Trophoblast cell (in vitro differentiated cells and primary cell): ENCODE results near the gene PKNOX1.

Source experiments
- DNase-seq, 2 donors: peaks; one replicate each; pipeline ENCODE4 v3.0.0-alpha.2; 2016
- H2AFZ ChIP-seq: 2 replicates; pipeline ENCODE4 v1.6.1; 2013; ENCODE audit warnings: low read length, moderate library complexity, mild to moderate bottlenecking; ENCODE audit not compliant: insufficient read depth, poor library complexity
- H2AK5ac ChIP-seq: 2 replicates; pipeline ENCODE4 v1.6.1; 2013; ENCODE audit warnings: mild to moderate bottlenecking, low read length
- H2BK120ac ChIP-seq: 2 replicates; pipeline ENCODE4 v1.6.1; 2013; ENCODE audit warnings: low read length, mild to moderate bottlenecking, moderate library complexity; ENCODE audit not compliant: insufficient read depth, poor library complexity
- H2BK12ac ChIP-seq: 2 replicates; pipeline ENCODE4 v1.6.1; 2013; ENCODE audit warnings: mild to moderate bottlenecking, low read length, moderate library complexity
- H2BK5ac ChIP-seq: 2 replicates; pipeline ENCODE4 v1.6.1; 2013; ENCODE audit warnings: low read length, low read depth, moderate library complexity, mild to moderate bottlenecking; ENCODE audit not compliant: poor library complexity
- H3K14ac ChIP-seq: 2 replicates; pipeline ENCODE4 v1.6.1; 2013; ENCODE audit warnings: mild to moderate bottlenecking, low read length
- H3K18ac ChIP-seq: 2 replicates; pipeline ENCODE4 v1.6.1; 2013; ENCODE audit warnings: mild to moderate bottlenecking, low read length
- H3K23ac ChIP-seq: 2 replicates; pipeline ENCODE4 v1.6.1; 2013; ENCODE audit warnings: low read length
- H3K27ac ChIP-seq: 2 replicates; pipeline ENCODE4 v1.5.1; 2013; ENCODE audit warnings: low read depth, mild to moderate bottlenecking, inconsistent platforms, low read length, moderate library complexity
- H3K27me3 ChIP-seq: 2 replicates; pipeline ENCODE4 v1.6.1; 2013; ENCODE audit warnings: inconsistent platforms, mild to moderate bottlenecking, low read length, moderate library complexity; ENCODE audit not compliant: insufficient read depth
- H3K36me3 ChIP-seq, 2 experiments: 1 replicate in 1 of 2; 2 replicates in 1 of 2; pipeline ENCODE4 v1.6.1; 2013; ENCODE audit warnings: low read length in 2 of 2, mild to moderate bottlenecking in 2 of 2, moderate library complexity in 1 of 2; ENCODE audit not compliant: insufficient read depth in 2 of 2, control insufficient read depth in 1 of 2
- H3K4ac ChIP-seq: 2 replicates; pipeline ENCODE4 v1.6.1; 2013; ENCODE audit warnings: low read depth, mild to moderate bottlenecking, low read length, moderate library complexity
- H3K4me1 ChIP-seq, 2 experiments: 1 replicate in 1 of 2; 2 replicates in 1 of 2; pipeline ENCODE4 v1.6.1; 2013; ENCODE audit warnings: low read length in 2 of 2, mild to moderate bottlenecking in 2 of 2, moderate library complexity in 1 of 2; ENCODE audit not compliant: insufficient read depth in 2 of 2, control insufficient read depth in 1 of 2
- H3K4me2 ChIP-seq: 2 replicates; pipeline ENCODE4 v1.6.1; 2013; ENCODE audit warnings: inconsistent platforms, mild to moderate bottlenecking, low read length, moderate library complexity
- H3K4me3 ChIP-seq: 2 replicates; pipeline ENCODE4 v1.5.1; 2013; ENCODE audit warnings: mild to moderate bottlenecking, low read depth, low read length, inconsistent platforms
- H3K79me1 ChIP-seq: one replicate; pipeline ENCODE4 v1.6.1; 2013; ENCODE audit warnings: low read length
- H3K79me2 ChIP-seq: 2 replicates; pipeline ENCODE4 v1.6.1; 2013; ENCODE audit warnings: low read length, mild to moderate bottlenecking; ENCODE audit not compliant: control insufficient read depth, insufficient read depth, poor library complexity
- H3K9ac ChIP-seq: 2 replicates; pipeline ENCODE4 v1.6.1; 2013; ENCODE audit warnings: mild to moderate bottlenecking, low read length
- H3K9me3 ChIP-seq: 2 replicates; pipeline ENCODE4 v1.6.1; 2013; ENCODE audit warnings: low read depth, mild to moderate bottlenecking, control low read depth, inconsistent platforms, low read length; ENCODE audit not compliant: insufficient read depth
- H4K12ac ChIP-seq: 2 replicates; pipeline ENCODE4 v1.6.1; 2013; ENCODE audit warnings: low read depth, mild to moderate bottlenecking, low read length, moderate library complexity
- H4K8ac ChIP-seq: 2 replicates; pipeline ENCODE4 v1.6.1; 2013; ENCODE audit warnings: low read depth, mild to moderate bottlenecking, low read length, moderate library complexity
- H4K91ac ChIP-seq: one replicate; pipeline ENCODE4 v1.6.1; 2013; ENCODE audit warnings: low read depth, mild to moderate bottlenecking, low read length, moderate library complexity
- WGBS: extraction: QIAGEN DNeasy Blood & Tissue Kit; methylation state at CpG from one replicate; pipeline ENCODE4 v1.1.7; 2013; ENCODE audit warnings: missing lambda C conversion rate; ENCODE audit not compliant: insufficient read length, insufficient coverage; ENCODE audit errors: extremely low coverage; 5-methylcytosine and 5-hydroxymethylcytosine counted together

Gene PKNOX1

DNA sequence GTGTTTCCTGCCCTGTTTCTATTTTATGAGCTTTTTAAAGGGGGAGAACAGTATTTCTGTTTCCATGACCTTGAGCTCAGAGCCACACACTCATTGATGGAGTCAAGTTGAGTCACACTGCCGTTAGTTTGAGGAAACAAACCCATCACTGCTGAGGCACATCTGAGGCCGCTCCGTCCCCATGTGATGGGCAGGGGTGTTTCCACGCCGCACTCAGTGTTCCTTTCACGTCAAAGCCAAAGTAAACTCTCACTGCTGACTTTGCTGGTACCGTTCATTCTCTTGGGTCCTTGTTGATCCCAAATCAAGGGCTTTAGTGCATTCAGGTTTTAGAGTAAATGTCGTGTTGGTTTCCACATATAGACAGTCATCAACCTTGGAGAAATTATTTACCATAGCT, 48.8 kb downstream of the PKNOX1 start:
- H3K27ac ChIP-seq: no peak overlapping the region
- no peak overlapping the region for H4K91ac ChIP-seq
- H3K79me1 ChIP-seq: no peaks in the 10 kb centered on the region
- WGBS: no CpG with 5 or more reads among the region's 8 CpGs
- DNase-seq: no peak
- no peak overlapping the region for H2BK12ac ChIP-seq
- H3K4me3 ChIP-seq: no peak overlapping the region
- no peak overlapping the region for H2BK120ac ChIP-seq
- H2AK5ac ChIP-seq: no peak overlapping the region
- H2AFZ ChIP-seq: no peak overlapping the region
- H3K79me2 ChIP-seq: no peaks in the 10 kb centered on the region
- no peak overlapping the region for H3K14ac ChIP-seq
- H3K4me2 ChIP-seq: no peak overlapping the region
- H3K4ac ChIP-seq: no peak overlapping the region
- H3K36me3 ChIP-seq: peaks cover 49 to 64% of the 10 kb centered on the region in 2 experiments
- H2BK5ac ChIP-seq: no peak overlapping the region
- no peak overlapping the region for H4K8ac ChIP-seq
- peaks cover 4% of the 10 kb centered on the region in 2 experiments for H3K4me1 ChIP-seq
- H4K12ac ChIP-seq: no peak overlapping the region
- H3K27me3 ChIP-seq: no peaks in the 10 kb centered on the region
- H3K9ac ChIP-seq: no peak overlapping the region
- no peak overlapping the region for H3K23ac ChIP-seq
- H3K18ac ChIP-seq: no peak overlapping the region
- no peaks in the 10 kb centered on the region for H3K9me3 ChIP-seq

DNA sequence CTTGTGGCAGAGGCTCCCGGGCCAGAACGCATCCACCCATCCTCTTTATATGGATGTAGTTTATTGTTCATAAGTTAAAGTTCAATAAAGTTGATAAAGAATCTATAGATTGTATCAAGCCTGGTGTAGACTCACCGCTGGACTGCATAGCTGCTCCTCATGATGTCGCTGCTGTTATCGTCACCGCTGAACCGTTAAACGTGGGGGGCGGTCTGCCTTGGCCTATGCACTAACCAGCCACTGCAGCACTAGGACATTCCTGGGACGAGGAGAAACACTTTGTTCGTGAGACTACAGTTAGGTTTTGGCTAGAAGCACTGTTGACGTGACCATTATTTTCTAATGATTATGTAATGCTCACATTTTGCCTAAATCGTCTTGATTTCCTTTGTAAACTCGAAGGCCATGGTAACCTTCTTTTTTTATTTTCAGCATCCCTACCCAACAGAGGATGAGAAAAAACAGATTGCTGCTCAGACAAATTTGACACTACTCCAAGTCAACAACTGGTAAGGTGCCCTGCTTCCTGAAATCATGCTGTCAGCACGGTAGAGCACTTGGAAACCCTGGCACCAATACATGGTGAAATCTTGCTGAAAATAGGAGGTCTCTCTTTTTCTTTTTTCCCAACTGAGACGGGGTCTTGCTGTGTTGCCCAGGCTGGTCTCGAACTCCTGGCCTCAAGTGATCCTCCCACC, 50.2 kb downstream of the PKNOX1 start:
- Histone ChIP-seq H3K9me3 (no peaks in the 10 kb centered on the region), H3K14ac (no peak overlapping the region), H2BK12ac (no peak overlapping the region), H2AK5ac (no peak overlapping the region), H4K91ac (no peak overlapping the region), H4K8ac (no peak overlapping the region), H3K79me2 (no peaks in the 10 kb centered on the region), H4K12ac (no peak overlapping the region), H3K23ac (no peak overlapping the region), H3K27ac (no peak overlapping the region), H3K4me2 (no peak overlapping the region), H3K4ac (no peak overlapping the region), H2AFZ (no peak overlapping the region), H3K4me1 (peaks cover 4% of the 10 kb centered on the region in 2 experiments), H3K9ac (no peak overlapping the region), H3K27me3 (no peaks in the 10 kb centered on the region), H3K79me1 (no peaks in the 10 kb centered on the region), H3K36me3 (peaks cover 53 to 67% of the 10 kb centered on the region in 2 experiments), H3K4me3 (no peak overlapping the region), H2BK120ac (no peak overlapping the region), H2BK5ac (no peak overlapping the region), H3K18ac (no peak overlapping the region)
- no peak for DNase-seq
- no CpG with 5 or more reads among the region's 17 CpGs for WGBS

DNA sequence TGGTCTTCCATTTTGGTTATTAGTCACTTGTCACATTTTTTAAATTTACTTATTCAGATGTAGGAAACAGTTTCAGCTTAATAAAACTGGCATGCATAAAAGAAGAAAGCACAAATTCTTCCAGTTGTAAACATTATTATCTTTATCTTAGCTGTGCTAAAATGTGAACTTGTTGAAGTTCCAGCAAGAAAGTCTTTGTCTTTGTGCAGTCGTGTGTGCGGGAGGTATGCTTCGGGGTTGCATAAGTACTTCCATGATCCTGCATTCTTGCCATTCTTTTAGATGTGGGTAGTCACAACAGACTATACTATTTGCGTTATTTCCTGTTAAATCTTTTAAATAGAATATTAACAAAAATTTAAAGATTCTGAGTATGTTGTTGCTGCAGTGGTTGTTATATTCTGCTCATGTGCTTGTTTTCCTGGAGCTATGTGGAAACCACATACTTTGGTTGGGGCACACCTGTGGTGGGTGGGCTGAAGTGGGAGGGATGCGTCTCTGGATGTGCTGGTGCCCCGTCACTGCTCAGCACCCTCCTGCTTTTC, 51.3 kb downstream of the PKNOX1 start:
- no peaks in the 10 kb centered on the region for H3K79me1 ChIP-seq
- no peak overlapping the region for H3K4me3 ChIP-seq
- no peak overlapping the region for H3K18ac ChIP-seq
- DNase-seq: peak; percentile 74 to 92
- no peaks in the 10 kb centered on the region for H3K27me3 ChIP-seq
- no peak overlapping the region for H3K27ac ChIP-seq
- H4K8ac ChIP-seq: no peak overlapping the region
- no CpG with 5 or more reads among the region's 6 CpGs for WGBS
- H3K4ac ChIP-seq: no peak overlapping the region
- peak overlapping the region; percentile 33 for H4K91ac ChIP-seq
- no peak overlapping the region for H4K12ac ChIP-seq
- H3K9ac ChIP-seq: no peak overlapping the region
- H2AK5ac ChIP-seq: no peak overlapping the region
- peak overlapping the region; percentile 26 for H2BK5ac ChIP-seq
- peaks cover 53 to 66% of the 10 kb centered on the region in 2 experiments for H3K36me3 ChIP-seq
- H3K9me3 ChIP-seq: no peaks in the 10 kb centered on the region
- H3K79me2 ChIP-seq: no peaks in the 10 kb centered on the region
- H3K23ac ChIP-seq: no peak overlapping the region
- no peak overlapping the region for H2AFZ ChIP-seq
- H3K14ac ChIP-seq: no peak overlapping the region
- no peak overlapping the region for H2BK12ac ChIP-seq
- H3K4me1 ChIP-seq: peaks cover 4% of the 10 kb centered on the region in 2 experiments
- H3K4me2 ChIP-seq: no peak overlapping the region
- H2BK120ac ChIP-seq: no peak overlapping the region

DNA sequence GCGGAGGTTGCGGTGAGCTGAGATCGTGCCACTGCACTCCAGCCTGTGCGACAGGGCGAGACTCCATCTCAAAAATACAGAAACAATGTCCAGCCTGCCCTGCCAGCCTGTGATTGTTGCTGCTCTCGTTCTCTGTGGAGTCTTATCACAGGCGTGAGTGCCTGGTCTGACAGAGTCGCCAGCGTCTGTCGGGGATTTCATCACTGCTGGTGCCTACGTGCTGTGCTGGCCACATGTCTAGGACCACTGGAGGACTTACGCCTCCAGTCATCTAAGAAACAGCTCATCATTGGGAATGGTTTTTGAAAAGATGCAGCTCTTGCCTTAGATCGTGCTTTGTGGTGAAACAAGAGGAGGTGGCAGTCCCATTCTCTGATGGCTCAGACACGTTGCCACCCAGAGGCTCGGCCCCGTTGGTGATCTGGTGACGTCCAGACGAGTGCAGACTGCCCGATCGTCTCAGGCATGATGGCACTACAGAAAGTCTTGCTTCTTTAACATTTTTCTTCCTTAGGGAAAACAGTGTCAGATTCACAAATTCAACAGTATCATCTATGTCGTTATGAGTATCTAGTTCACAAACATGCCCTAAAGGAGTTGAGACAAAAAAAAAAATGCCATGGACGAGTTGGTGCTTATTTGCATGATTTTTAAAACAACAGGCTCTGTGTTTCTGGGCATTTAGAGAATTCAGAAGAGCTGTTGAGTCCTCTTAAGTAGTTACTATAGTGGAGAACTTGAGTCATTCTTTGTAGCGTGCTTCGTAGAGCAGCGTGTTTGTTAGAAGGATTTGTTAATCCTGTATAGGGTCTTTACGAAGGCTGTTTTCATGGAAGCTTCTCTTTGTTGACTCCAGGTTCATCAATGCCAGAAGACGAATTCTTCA, 53.7 kb downstream of the PKNOX1 start:
- no peak overlapping the region for H3K27ac ChIP-seq
- H3K4ac ChIP-seq: no peak overlapping the region
- H3K23ac ChIP-seq: no peak overlapping the region
- H3K79me2 ChIP-seq: no peaks in the 10 kb centered on the region
- no peak overlapping the region for H2AFZ ChIP-seq
- H3K18ac ChIP-seq: no peak overlapping the region
- peaks cover 42 to 58% of the 10 kb centered on the region in 2 experiments for H3K36me3 ChIP-seq
- H3K27me3 ChIP-seq: no peaks in the 10 kb centered on the region
- no peak overlapping the region for H2BK120ac ChIP-seq
- H4K8ac ChIP-seq: no peak overlapping the region
- no peak overlapping the region for H2BK5ac ChIP-seq
- H3K14ac ChIP-seq: no peak overlapping the region
- no peak overlapping the region for H4K12ac ChIP-seq
- H3K79me1 ChIP-seq: no peaks in the 10 kb centered on the region
- no peak overlapping the region for H3K4me2 ChIP-seq
- no peak overlapping the region for H2BK12ac ChIP-seq
- H2AK5ac ChIP-seq: no peak overlapping the region
- peaks cover 4% of the 10 kb centered on the region in 2 experiments for H3K4me1 ChIP-seq
- peak; percentile 31 to 59 for DNase-seq
- no peaks in the 10 kb centered on the region for H3K9me3 ChIP-seq
- H3K4me3 ChIP-seq: no peak overlapping the region
- no CpG with 5 or more reads among the region's 27 CpGs for WGBS
- no peak overlapping the region for H3K9ac ChIP-seq
- H4K91ac ChIP-seq: no peak overlapping the region
